CD4-positive, alpha-beta T cell treated with Interleukin-21 for 1 hour (primary cell): ENCODE measurements around the gene SNHG17.
"Not testable (repeated sequence)": the region's sequence is repeated elsewhere in the genome, so short reads cannot be mapped to it uniquely, and the experiment has no call there.

Experiments
- DNase-seq: peaks from one replicate; pipeline ENCODE4 v3.0.0-alpha.2; 2020

The SNHG17 gene

DNA sequence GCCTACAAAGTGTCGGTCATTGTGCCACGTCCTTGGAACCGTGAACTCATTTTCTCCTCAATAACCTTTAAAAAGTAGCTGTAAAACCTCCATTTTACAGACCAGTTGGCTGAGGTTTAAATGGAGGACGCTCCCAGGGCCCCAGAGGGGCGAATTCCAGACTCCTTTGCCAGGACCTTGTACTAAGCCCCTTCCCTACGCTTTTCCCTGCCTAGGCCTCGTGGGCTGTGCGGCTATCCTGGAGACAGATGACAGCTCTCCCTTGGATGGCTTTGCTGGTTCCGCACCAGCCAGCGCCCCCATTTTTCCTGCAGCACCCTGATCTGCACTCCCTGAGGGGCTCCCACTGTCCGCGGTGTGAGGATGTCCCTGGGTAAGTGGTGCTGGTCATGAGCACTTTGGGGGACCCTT is 12.1 kb upstream of the SNHG17 start:
- no peak for DNase-seq

DNA sequence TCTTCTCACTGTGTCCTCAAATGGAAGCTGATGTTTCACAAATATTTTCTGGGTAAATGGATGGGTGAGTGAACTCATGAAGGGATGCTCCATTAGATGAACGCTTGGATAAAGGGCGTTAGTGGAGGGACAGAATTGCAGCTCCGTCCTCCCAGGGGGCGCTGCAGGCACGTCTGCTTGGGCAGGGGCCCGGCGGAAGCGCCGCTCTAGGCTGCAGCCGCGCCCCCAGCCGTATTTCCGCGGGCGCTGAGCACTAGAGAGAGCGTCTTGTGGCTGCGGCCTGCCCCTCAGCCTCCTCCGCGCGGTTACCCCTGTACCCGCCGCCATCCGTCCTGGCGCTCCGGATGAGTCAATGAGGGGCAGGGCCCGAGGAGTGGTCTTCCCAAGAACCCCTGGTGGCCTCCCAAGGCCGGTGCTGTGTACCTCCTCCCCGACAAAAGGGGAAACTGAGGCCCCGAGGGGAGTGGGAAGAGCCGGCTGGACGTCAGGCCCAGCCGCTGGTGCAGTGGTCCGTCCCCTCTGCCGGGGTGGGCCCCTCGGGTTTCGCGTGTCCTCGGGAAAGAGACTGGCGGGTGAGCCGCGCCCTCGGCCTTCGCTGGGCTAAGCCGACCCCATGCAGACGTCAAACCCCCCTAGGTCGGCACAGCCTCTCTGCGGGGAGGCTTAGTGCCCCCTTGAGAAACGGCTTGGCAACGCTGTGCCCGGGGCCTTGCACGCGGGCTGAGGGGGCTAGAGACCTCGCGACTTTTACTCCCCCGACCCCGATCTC is 11.5 kb upstream of the SNHG17 start:
- DNase-seq, result peak; percentile 92

DNA sequence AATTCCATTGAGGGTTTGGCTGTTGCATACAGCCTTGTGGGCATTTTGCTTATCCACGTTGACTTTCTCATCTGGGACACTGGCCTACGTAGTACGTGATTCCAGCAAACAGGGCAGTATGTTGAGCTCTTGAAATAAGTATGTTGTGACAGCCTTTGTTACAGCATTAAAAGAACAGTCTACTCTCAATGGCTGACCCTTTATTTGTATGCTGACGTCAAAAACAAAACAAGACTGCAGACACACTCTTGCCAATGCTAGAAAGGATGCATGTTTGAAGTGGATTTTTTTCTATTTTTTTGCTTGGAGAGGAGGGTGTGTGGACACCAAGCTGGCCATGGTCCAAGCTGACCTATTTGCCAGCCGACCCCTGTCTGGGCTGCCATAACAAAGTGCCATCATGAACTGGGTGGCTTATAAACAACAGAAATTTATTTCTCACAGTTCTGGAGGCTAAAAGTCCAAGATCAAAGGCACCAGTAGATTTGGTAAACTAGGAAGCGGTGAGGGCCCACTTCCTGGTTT is 10.8 kb upstream of the SNHG17 start:
- no peak for DNase-seq

DNA sequence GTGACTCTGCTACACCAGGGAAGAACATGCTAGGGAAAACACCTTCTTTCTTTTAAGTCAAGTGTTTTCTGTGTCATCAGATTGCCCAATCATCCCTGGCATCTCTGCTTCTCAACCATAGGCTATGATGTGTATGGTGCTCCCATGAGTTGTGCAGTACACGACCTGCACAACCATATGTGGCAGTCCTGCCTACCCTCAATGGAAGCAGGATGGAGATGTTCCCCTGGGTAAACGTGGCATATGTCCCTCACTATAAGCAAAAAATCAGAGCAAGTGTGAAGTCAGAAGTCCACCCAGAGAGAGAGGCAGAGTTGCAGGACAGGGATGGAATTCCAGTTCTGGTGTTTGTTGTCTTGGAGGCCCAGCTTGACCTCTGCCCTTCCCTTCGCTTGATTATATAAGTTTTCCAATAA is 10.3 kb upstream of the SNHG17 start:
- DNase-seq, result no peak

DNA sequence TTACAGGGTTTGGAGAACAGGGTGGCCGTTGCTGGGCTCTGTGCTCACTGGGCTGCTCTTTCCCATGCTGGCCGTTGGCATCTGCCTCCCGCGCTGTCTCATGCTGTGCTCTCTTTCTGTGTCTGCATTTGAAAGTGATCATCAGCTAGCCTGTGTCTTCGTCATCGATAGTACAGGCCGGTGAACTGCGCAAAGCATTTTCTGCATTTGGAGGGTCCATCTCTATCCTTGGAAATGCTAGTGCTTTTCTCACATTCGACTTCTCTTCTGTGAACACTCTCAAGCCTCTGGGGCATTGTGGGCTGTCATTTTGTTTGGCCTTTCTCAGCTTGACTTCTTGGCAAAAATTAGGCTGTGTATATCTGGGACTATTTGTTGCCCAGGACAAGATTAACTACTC is 6.8 kb upstream of the SNHG17 start:
- DNase-seq, result no peak

DNA sequence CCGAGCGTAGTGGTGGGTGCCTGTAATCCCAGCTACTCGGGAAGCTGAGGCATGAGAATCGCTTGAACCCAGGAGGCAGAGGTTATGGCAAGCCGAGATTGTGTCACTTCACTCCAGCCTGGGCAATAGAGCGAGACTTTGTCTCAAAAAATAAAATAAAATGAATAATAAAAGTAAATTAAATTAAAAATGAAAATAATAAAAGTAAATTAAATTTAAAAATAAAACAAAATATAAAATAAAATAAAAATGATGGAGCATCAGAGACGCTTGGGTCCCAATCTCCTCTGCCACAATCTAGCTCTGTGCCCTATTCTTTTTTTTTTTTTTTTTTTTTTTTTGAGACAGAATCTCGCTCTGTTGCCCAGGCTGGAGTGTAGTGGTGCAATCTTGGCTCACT is 6.0 kb upstream of the SNHG17 start:
- not testable (repeated sequence) for DNase-seq

DNA sequence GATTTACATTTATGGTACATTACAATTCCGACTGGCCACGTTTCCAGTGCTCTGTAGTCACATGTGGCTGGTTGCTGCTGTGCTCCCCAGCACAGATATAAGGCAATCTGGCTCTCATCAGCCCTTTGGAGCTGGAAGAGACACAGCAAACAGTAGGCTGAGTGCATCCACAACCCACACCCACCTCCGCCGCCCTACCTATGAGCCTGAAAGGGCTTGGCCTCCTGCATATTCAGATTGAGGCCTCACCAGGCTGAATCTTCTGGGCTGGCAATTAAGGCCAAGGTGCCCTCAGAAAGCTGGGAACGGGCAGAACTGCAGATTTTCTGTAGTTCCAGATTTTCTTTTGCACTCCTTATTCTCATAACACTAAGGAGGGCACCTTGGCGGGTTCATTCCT is 2.7 kb upstream of the SNHG17 start:
- DNase-seq, result no peak

DNA sequence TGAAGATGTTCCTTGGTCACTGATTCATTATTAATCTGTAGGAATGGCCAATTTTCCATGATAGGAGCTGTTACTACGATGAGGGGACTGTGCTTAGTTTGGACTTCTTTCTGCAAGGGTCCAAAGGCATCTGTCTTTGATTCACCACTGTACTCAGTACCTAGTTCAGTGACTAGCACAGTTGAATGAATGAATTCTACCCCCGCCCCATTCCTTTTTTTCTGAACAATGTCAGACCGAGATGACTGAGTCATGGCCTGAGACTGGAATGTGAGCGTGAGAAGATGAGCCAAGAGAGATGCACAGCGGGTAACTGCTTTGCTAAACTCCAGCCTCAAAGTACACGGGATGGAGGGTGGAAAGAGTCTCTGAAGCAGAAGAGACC is 419 bp upstream of the SNHG17 start:
- DNase-seq, result no peak

DNA sequence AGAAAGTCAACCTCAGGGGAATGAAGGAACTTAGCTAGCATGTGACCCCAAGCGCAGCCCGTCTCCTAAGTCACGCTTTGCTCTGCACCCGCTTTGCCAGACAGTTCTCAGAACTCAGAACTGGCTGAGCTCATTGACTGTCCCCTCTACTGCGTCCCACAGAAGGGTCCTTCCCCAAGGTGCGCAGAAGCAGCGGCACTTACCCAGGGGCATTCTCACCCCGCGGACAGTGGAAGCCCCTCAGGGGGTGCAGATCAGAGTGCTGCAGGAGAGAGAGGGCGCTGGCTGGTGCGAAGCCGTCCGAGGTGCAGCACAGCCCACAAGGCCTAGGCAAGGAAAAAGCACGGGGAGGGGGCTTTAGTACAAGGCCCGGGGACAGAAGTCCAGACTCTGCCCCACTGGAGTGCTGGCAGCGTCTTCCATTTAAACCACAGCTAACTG is 807 bp downstream of the SNHG17 start:
- peak; percentile 19 for DNase-seq

DNA sequence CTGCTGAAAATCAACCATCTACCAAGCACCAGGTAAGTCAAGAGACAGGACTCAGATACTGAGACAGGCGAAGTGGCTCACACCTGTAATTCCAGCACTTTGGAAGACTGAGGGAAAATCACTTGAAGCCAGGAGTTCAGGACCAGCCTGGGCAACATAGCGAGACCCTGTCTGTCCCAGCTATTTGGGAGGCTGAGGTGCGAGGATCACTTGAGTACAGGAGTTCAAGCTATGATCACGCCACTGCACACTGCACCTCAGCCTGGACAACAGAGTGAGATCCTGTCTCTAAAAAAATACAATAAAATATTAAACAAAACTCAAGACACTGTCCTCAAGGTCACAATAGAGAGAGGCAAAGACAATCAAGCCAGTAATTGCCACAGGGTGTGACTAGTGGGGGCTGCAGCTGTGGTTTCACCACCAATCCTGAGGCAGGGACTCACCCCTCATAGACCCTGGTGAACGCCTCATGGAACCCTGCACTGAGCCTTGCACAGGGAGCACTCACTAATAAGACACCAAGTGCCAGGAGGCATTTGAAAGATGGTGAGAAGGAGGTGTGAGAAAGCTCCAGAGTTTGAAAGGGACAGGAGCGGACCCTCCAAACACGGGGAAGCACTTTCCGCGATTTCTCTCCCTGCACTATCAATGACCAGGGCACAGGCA is 1.7 kb downstream of the SNHG17 start:
- DNase-seq, result no peak

DNA sequence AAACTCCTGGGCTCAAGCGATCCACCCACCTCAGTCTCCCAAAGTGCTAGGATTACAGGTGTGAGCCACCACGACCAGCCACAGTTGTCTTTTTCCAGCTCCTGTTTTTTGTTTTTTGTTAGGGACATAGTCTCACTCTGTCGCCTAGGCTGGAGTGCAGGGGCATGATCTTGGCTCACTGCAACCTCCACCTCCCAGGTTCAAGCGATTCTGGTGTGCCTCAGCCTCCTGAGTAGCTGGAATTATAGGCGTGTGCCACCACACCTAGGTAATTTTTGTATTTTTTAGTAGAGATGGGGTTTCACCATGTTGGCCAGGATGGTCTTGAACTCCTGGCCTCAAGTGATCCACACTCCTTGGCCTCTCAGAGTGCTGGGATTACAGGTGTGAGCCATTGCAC is 2.3 kb downstream of the SNHG17 start:
- DNase-seq, result not testable (repeated sequence)

DNA sequence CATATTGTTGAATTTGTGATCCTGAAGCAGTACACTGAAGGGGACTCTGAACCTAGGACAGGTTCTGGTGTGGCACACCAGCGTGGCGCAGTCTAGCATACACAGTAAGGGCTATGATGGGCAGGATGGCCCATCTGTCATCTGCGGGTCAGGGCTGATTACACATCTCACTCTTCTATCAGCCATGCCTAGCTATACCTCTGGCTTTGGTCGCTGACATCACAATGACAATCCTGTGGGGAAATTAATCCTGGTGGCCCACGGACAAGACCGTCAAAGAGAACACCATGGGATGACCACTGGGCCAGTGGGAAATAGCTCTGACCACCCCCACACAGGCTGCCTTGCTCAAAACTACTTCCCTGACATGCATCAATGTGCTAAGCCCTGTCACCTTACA is 2.8 kb downstream of the SNHG17 start:
- DNase-seq, result no peak

DNA sequence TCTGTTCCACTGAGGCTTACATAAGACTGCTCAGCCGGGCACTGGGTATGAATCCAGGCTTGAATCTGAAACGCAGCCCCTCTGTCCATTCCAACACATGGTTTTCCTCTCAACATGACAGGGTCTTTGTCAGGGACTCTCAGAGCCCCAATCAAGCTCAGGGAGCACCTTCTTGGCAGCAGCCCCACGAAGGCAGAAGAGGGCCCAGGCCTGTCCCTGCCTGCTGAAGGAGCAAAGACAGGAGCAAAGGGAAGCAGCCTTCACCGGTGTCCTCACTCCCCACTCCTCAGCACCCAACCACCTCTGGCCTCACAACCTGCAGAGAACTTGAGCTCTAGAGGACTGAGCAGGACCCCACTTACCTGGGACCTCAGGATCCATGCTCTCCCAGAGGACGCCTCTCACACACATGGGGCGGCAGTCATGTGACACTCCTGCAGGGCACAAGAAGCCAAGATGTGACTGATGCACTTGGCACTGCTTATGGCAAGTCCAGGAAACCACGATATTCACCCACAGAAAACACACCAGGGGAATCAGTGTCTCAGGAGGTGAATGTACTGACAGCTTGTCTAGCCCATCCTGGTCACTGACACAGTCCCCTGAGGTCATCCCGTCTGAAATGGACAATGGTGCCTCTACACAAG is 4.3 kb downstream of the SNHG17 start:
- DNase-seq, result no peak

DNA sequence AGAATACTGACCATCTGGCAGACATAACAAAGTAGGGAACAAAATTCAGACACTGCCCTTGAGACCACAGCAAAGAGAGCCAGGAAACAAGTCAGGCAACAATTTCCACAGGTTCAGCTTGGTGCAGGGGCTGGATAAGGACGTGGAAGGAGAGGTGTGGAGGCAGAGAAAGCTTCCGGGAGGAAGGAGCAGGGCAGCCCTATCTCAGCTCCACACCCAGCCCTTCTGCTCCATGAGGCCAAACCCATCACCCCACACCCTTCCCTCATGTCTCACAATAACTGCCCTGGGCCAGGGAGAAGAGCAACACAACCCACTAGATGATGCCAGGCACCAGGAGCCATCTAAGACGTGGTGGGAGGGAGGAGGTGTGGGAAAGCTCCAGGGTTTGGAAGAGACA is 5.8 kb downstream of the SNHG17 start:
- no peak for DNase-seq

DNA sequence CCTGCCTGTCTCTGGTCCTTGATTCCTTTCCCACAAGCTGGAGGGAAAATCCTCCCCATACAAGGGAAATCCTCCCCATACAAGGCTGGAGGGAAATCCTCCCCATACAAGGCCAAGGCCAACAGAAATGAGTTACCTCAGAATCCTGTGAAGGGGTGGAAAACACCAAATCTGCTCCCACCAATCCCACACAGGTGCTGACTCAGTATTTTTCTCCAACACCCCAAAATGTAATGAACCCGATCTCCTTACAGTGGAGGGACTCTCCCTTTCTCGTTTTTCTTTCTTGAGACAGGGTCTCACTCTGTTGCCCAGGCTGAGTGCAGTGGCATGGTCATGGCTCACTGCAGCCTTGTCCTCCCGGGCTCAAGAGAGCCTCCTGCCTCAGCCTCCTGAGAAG is 6.3 kb downstream of the SNHG17 start:
- DNase-seq, result no peak

DNA sequence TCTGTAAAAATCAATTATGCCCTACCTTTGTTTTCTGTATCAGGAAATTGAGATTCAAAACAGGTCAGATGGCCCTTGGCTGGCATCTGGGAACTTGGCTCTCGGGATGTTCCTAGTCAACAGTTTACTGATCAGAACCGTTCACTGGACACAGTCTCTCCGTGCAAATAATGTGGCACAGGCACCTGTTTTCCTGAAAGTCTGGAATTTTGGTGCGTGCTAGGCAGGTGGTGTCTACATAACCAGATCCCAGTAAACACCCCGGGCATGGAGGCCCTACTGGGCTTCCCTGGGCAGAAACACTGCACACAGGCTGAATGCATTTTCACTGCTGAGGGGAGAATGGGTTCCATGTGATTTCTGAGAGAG is 7.5 kb downstream of the SNHG17 start:
- no peak for DNase-seq

DNA sequence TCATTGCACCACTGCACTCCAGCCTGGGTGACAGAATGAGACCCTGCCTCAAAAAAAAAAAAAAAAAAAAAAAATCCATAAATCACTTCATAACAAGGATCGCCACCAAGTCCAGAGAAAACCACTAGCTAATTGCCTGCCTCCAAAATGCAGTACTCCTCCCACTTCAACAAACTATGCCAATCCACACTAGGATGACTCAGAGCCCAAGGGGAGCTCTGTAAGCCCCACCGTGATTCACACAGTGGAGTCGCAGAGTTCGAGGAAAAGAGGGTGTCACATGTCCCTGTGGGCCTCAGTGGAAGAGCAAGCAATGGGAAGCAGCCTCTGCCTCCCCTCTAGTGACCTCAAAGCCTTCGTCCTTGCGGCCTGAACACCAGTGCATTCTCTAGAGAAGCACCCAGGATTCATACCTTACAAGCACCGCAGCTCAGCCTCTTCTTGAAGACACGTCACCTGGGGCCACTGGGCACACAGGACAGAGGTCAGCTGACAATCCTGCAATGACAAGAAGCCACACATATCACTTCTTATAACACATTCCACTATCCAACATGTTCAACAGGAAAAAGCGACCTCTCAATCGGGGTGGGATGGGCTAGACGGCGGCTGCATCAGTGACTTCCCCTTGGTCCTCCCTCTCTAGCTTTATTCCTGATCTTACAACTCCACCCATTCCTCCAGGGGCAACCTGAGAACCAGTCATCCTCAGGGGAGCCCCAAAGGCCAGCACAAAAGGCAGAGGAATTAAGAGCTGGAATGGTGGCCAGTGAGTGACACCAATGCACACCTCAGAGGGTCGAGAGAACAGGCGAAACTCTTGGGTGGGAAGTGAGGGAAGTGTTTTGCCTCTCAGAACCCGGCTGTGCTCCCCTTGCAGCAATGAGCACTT is 8.9 kb downstream of the SNHG17 start:
- DNase-seq, result no peak

DNA sequence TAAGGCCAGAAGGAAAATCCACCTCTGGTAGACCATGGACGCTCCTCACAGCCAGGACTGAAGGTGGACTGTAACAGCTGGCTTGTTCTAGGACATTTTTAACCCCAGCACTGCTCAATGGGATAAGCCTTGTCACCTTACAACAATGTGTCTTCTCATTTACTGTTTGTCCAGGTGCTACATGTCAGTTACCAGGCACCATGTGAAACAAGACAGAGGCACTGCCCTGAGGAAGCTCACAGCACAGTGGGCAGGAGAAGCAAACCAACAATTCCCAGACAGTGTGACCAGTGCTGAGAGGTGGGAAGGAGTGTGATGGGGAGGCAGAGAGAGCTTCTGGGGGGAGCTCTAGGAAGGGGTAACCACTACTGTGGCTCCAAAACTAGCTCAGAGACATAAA is 10.7 kb downstream of the SNHG17 start:
- no peak for DNase-seq

DNA sequence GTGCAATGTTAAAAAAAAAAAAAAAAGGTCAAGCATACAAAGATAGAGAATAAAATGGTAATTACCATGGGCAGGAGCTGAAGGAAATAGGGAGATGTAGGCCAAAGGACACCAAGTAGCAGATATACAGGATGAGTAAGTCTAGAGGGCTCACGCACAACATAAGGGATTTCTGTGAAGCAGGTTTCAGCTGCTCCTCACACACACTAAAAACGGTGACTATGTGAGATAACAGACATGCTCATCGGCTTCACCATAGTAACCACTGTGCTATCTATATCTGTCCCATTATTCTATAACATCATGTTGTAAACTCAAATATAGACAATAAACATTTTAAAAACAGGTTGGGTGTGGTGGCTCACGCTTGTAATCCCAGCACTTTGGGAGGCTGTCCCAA is 11.6 kb downstream of the SNHG17 start:
- DNase-seq, result no peak

DNA sequence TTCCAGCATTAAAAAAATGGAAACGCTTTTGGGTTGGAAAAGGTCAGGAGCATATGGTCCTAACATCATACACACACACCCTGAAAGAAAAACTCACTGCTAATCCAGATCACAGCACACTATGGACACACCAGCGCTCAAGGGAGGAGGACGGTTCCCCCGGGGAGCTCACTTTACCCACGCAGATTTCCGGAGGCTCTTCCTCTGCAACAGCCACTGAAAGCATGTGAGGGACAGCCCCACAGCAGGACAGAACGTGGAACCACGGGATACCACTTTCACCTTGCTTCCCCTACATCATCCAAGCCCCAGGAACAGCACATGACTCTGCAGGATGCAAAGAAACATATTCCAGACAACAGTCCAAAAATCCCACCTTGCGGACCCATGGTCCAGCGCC is 13.2 kb downstream of the SNHG17 start:
- no peak for DNase-seq

DNA sequence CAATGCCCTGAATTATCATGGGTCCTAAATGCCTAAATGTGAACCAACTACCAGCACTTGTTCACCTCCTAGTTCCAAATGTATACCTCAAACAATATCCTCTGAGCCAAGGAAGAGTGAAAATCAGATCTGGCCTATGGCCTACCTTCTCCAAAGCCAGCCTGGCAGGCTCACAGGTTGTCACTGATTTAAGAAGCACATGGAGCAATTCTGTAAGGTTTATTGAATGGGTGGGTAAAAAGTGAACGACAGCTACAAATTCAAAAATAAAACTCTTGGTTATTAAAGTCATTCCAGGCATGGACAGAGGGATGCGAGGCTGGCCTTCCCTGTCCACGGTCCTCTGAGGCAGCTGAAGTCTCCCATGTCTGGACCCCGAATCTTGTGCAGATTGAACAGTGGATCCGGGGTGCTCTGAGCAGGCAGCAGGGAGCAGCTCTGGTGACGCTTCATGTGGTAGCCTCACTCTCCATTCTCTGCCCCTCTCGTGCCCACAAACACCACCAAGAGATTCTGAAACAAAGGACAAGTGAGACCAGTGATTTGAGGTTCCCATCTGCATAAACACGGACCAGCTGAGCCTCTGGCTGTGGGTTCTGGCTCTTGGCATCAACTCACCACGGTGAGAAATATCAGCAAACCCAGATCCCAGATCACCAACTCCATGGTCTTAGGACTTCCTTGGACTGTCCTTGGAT is 14.6 kb downstream of the SNHG17 start:
- no peak for DNase-seq

DNA sequence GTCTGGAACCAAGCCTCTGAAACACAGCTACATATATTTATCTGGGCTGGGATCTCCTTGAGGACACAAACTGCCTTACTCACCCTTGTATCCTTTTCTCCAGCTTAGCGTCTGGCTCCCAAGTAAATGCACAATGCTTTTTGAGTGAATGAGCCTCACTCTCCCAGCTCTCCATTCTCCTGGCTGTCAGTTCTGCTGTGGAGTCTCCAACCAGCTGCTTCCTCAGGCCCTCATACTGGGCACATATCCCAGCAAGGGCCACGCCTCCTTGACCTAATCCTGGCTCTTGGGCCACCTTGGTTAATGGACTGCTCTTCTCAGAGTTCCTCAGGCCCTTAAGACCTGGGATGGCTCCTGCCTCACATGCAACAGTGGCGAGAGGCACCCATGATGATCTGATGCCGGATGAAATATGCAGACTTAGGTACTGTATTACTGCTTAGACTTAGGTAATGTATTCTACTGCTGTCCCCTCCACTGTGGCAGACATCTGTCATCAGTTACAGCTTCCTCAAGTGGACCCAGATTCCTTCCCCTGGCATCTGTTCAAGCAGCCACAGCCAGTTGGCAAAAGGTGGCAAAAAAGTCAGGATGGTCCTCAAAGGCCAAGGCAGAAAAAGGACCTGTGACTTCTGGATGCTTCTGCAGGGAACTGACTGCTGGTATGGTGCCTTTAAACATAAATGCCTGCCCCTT is 16.5 kb downstream of the SNHG17 start:
- no peak for DNase-seq
